ENCODE data around the gene GPR156.

Gene GPR156

DNA sequence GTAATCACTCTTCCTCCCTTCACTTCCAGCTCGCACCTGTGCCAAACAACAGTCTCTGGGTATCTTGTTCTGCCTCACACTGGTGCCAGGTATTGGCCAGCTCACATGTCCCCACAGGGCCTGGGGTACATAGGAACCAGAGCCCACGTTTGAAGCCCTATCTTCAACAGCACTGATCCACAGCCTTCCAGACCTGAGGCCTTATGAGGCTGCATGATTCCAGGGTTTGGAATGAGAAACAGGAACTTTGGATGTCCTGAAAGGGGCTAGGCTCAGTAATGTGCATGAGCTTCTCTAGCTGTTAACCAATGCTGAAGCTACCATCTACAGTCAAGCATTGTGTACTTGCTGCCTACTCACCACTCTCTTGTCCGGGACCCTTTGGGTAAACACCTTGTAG is 92.4 kb downstream of the GPR156 start:
- no peak for DNase-seq

DNA sequence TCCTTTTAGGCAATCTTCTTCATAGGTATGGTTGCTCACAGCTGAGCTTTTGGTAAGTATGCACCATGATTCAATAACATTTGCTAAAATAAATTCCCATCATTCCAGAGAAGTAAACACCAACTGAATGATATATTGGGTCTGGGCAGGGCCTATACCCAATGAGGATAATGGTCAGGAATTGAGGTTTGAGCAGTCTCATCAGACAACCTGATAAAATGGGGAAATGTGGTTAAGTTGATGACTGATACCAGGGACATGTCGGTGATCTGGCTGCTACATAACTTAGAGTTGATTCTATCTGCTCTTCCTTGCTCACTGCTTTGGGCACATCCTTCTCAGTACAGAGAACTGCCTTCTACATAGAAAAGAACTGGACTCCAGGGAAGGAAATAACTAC is 92.9 kb downstream of the GPR156 start:
- DNase-seq = no peak

- no peak for DNase-seq
Measured at GRCh38 chr3:120182613-120183511, 102.2 kb downstream of the GPR156 start.

GRCh38 chr3:120181632-120182031 is 103.4 kb downstream of the GPR156 start:
- DNase-seq = no peak

- no peak for DNase-seq
Measured at GRCh38 chr3:120180731-120181412, 104.2 kb downstream of the GPR156 start.

DNA sequence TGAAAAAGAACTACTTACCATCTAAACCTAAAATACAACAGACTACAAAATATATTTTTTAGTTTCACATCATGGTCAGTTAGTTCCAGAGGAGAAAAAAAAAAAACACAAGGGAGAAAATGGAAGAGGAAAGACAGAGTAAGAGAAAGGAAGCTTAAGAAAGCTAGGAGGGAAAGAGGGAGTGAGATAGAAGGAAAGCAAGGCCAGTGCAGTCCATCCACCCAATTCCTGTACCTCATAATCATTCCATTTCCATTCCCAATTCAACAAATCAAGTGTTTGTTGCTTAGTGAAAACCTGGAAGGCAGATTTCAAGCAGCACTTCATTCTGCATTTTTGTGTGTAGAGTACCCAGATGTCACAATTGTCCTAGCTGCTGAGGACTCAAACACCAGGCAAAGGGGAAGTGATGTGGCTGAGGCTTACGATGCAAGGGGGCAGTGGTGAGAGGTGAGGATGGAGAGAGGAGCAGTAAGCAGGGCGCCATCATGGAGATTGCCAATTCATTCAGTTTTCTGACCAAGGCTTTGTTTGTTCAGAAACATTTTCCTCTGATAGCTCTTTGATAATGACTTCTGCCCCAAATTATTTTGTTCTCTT is 107.2 kb downstream of the GPR156 start:
- DNase-seq = peak; percentile 68

- DNase-seq = peak; percentile 94
Measured at GRCh38 chr3:120177151-120177550, 107.9 kb downstream of the GPR156 start.

GRCh38 chr3:120174811-120175539 is 110.0 kb downstream of the GPR156 start:
- no peak for DNase-seq

DNA sequence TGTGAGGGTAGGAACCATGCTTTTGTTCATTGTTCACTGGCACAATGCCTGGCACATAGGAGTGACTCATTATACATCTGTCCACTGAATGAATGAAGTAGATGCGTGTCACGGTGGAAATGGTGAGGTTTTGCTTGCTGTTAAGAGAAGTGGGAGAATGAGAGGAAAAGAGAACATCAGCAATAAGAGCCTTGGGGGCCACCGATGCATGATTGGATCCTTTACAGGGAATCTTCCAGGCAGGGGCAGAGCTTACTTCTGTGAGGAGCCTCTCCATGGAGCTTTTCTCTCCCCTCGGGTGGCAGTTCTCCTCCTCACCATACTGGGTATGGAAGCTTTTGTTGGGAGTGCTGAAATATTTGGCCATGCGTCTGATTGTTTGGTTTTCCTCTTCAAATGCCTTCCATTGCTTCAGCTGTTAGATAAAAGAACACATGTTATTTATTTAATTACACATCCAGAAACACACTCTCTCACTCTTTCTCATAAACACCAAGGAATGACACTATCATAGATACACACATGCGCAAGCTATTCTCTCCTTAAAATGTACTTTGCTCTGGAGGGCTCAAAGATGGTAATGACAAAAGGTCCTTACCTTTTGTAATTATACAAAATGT is 111.9 kb downstream of the GPR156 start:
- DNase-seq = peak; percentile 82

GRCh38 chr3:120172070-120172469 is 113.0 kb downstream of the GPR156 start:
- DNase-seq = no peak

DNA sequence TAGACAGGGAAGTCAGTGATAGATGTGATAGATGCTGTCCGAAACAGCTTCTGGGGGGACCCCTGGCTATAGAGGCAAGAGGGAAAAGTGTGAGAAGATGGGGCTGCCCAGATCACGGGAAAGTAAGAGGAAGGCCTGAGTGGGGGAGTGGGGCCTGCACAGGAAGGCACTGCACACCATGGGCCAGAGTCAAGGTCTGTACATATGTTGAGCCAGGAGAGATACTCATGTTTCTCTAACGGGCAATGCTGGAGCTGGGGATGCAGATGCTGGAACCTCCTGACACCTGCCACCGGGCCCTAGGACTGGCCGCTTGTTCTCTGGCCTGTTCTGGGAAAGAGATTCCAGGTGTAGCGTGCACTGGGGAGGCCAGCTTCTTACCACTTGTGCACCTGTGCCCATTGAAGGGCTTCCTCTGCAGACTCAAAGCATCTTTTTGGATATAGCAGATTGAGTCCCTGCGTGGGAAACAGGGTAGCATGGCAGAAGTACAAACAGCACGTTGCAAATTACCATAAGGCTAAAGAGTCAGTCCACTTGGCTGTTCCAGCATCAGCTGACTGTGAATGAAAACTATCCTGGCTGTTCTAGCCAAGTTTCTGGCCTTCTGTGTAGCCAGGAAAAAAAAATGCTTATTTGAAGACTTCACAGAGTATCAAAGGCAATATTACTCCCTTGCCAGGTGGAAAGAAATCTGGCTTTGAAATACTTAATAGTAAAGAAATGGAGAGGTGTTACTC is 113.7 kb downstream of the GPR156 start:
- DNase-seq = peak; percentile 54

DNA sequence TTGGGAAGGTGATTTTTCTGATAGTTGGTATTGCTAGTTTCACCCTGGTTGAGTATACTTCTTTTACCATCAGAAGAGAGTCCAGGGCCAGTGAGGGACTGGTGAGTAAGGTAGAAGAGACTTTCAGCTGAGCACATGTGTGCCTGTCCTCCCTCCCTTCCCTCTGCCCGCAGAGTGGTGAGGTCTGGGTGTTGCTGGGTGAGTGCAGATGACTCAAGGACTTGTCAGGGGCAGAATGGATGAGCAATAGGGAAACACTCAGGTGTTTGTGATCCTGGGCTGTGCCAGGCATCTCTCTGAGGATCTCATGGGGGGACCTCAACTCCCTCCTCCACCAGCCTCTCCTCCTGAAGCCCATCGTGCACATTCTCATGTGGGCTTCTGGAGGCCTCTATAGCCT is 114.8 kb downstream of the GPR156 start:
- peak; percentile 70 for DNase-seq

GRCh38 chr3:120169407-120169806 is 115.6 kb downstream of the GPR156 start:
- DNase-seq = no peak

GRCh38 chr3:120168611-120169010 is 116.4 kb downstream of the GPR156 start:
- no peak for DNase-seq

GRCh38 chr3:120168038-120168437 is 117.0 kb downstream of the GPR156 start:
- no peak for DNase-seq

DNA sequence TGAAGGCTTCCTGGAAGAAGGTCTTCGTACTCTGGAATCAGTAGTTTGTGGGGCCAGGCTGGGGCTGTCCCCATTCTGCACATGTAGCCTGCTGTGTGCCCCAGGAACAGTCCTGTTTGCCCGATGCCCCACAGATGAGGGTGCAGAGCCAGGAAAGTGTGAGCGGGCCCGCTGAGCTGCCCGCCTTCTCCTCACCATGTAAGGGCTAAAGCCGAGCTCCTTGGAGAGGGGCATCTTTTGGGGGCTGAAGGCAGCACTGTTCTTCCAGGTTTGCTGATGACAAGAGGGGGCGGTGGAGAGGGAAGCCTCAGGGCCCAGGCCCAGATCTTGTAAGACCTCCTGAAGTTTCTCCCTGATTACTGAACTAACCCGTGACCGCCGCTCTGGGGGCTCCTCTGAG is 117.5 kb downstream of the GPR156 start:
- no peak for DNase-seq

DNA sequence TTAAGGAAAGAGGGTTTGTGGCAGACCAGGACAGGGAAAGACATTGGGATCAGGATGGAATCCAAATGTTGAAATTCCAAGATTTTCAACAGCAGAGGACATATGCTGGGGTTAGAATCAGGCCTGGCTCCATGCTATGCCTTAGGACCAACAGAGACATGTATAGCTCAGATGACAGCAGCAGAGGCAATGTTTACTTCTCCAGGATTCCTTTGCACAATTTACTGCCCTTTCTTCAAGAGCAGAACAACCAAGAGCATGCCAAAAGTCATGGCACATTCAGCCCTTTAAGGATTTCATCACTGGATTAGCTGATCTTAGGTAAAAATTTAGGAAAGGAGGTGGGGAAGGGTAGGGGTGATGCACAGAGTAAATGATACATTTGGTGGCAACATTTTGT is 121.2 kb downstream of the GPR156 start:
- DNase-seq = no peak

- DNase-seq = no peak
Measured at GRCh38 chr3:120163026-120163425, 122.0 kb downstream of the GPR156 start.

DNA sequence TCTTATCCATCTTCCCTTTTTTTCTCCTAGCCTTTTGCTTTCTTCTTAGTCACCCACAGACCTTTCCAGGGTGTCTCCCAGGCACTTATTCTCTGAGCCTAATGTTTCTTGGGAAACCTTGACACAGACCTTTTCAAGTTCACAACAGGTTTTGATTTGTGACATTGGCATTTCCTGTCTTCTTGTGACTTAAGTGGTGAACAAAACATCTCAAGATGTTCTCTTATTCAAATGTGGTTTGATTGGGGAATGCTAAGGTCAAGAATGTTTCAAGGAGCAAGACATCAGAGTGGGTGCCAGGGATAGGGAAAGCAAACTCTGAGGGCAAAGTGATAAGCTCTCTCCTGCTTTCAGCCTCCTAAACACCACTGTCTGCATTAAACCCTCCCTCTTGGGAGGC is 122.6 kb downstream of the GPR156 start:
- no peak for DNase-seq

GRCh38 chr3:120161902-120162301 is 123.1 kb downstream of the GPR156 start:
- DNase-seq = no peak

DNA sequence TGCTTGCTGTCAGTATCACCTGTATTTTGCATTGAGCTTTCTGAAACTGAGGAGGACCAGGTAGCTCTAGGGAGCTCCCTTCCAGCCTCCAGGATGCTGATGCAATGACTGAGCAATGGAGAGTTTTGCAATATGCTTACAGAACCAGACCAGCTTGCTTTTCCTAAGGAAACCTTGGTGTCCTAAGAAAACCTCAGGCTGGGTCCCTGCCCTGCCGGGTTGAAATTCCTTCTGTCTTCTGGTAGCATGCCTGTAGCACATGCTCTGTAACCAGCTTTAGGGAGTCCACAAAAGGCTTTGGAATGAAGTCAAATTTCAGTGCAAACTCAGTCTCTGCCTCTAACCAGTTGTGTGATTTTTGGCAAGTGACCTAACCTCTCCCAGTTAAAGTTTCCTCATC is 125.0 kb downstream of the GPR156 start:
- peak; percentile 28 for DNase-seq

GRCh38 chr3:120157681-120158080 is 127.3 kb downstream of the GPR156 start:
- DNase-seq = no peak
